GM19452 (cell line): ENCODE data around the gene PDE1C.
"Not testable (repeated sequence)": the region's sequence is repeated elsewhere in the genome, so short reads cannot be mapped to it uniquely, and the experiment has no call there.

Source experiments
- ATAC-seq: cut with Tn5 transposase; IDR thresholded peaks from one replicate; pipeline ENCODE4 v1.9.1; 2021; ENCODE audit not compliant: unreplicated experiment

PDE1C gene

GRCh38 chr7:31855530-31855929 is 214.7 kb downstream of the PDE1C start:
- ATAC-seq, result no peak

GRCh38 chr7:31853380-31853779 is 216.8 kb downstream of the PDE1C start:
- no peak for ATAC-seq

GRCh38 chr7:31852462-31852861 is 217.7 kb downstream of the PDE1C start:
- ATAC-seq, result no peak

- no peak for ATAC-seq
These were observed 219.1 kb downstream of the PDE1C start for GRCh38 chr7:31851119-31851518.

GRCh38 chr7:31850601-31851000 is 219.6 kb downstream of the PDE1C start:
- no peak for ATAC-seq

- ATAC-seq, result no peak
These were observed 220.1 kb downstream of the PDE1C start for GRCh38 chr7:31850066-31850465.

GRCh38 chr7:31835471-31835870 is 234.7 kb downstream of the PDE1C start:
- ATAC-seq, result no peak

GRCh38 chr7:31833625-31834024 is 236.6 kb downstream of the PDE1C start:
- ATAC-seq, result not testable (repeated sequence)

GRCh38 chr7:31828520-31828919 is 241.7 kb downstream of the PDE1C start:
- ATAC-seq, result no peak

- no peak for ATAC-seq
These were observed 244.6 kb downstream of the PDE1C start for GRCh38 chr7:31825576-31825975.

GRCh38 chr7:31819031-31819430 is 251.2 kb downstream of the PDE1C start:
- ATAC-seq, result no peak

GRCh38 chr7:31816810-31817209 is 253.4 kb downstream of the PDE1C start:
- no peak for ATAC-seq

GRCh38 chr7:31815796-31816195 is 254.4 kb downstream of the PDE1C start:
- no peak for ATAC-seq

GRCh38 chr7:31814187-31814586 is 256.0 kb downstream of the PDE1C start:
- no peak for ATAC-seq

- ATAC-seq, result peak; percentile 79
These were observed 258.4 kb downstream of the PDE1C start for GRCh38 chr7:31811650-31812461.

GRCh38 chr7:31805209-31805818 is 264.9 kb downstream of the PDE1C start:
- ATAC-seq, result peak; percentile 94

GRCh38 chr7:31796375-31796774 is 273.8 kb downstream of the PDE1C start:
- ATAC-seq, result no peak

GRCh38 chr7:31794851-31795344 is 275.3 kb downstream of the PDE1C start:
- ATAC-seq, result no peak

- ATAC-seq, result no peak
These were observed 278.3 kb downstream of the PDE1C start for GRCh38 chr7:31791881-31792280.

GRCh38 chr7:31788883-31789680 is 281.1 kb downstream of the PDE1C start:
- no peak for ATAC-seq

- peak; percentile 77 for ATAC-seq
These were observed 281.8 kb downstream of the PDE1C start for GRCh38 chr7:31788445-31788844.

- no peak for ATAC-seq
These were observed 283.9 kb downstream of the PDE1C start for GRCh38 chr7:31786326-31786725.
